ENCODE results near the gene LTBP4. TPM values are rescaled to one million over a fixed set of nuclear protein-coding genes. Genes with fewer than 3 reads are reported as not detected.

LTBP4 gene
- total and polyA plus RNA-seq, 2 donors (not counting 1 experiment from before 2014, with no cell fraction given) = 81.2 to 105 TPM

- H2AFZ ChIP-seq (ENCODE audit: insufficient read depth, low read depth, low read length, poor library complexity, severe bottlenecking) = no peak overlapping the region
- no peaks in the 10 kb centered on the region for H4K20me1 ChIP-seq (ENCODE audit: control insufficient read depth, insufficient read depth, low read length, poor library complexity, severe bottlenecking)
- peak overlapping the region; percentile 61 for H3K4me3 Mint-ChIP-seq
- ChIA-PET CTCF (interaction anchor here (0.9 to 8.6 kb wide), 14 partner anchors 11 to 459 kb away, joined by 3 to 84 read pairs (median 9); no protein-coding TSS in a partner anchor), POLR2A (interaction anchor here (1.3 kb wide), 1 partner anchor 28 kb away, joined by 3 read pairs; no protein-coding TSS in a partner anchor)
- no peaks in the 10 kb centered on the region for H3K9me3 Mint-ChIP-seq (ENCODE audit: insufficient read depth)
- TF ChIP-seq CTCF (IDR thresholded peaks at IDR 0.05) = peak; percentile 32
- TF ChIP-seq EZH2 (IDR thresholded peaks at IDR 0.05; ENCODE audit: borderline replicate concordance, insufficient read depth, low read depth, low read length, poor library complexity, severe bottlenecking) = peak; percentile 3
- H3K79me2 ChIP-seq (ENCODE audit: control insufficient read depth, insufficient read depth, low read length) = no peaks in the 10 kb centered on the region
- no peak for DNase-seq
- H3K36me3 ChIP-seq (replicated peaks in 1 of 2; ENCODE audit: control extremely low read depth in 1 of 2, control insufficient read depth in 1 of 2, extremely low read depth in 1 of 2, insufficient read depth in 2 of 2, low read length in 1 of 2) = no peaks in the 10 kb centered on the region
- 20% methylated on average over 5 of the region's 15 CpGs for WGBS (ENCODE audit: insufficient coverage)
- H3K4me1 Mint-ChIP-seq = peaks cover 50% of the 10 kb centered on the region
- peaks cover 35% of the 10 kb centered on the region for H3K27me3 Mint-ChIP-seq
- no peak overlapping the region for H3K27ac ChIP-seq (ENCODE audit: low read length in 2 of 2)
- no peak overlapping the region for H3K9ac ChIP-seq (ENCODE audit: low read length)
- ATAC-seq (ENCODE audit: low read depth) = no peak
- intact Hi-C loops (cut with micrococcal nuclease) = loop anchor here (1.0 kb wide), 4 partner anchors 23 to 70 kb away; partner anchors contain the start of gene SHKBP1
- peaks cover 0 to 22% (median 0%) of the 10 kb centered on the region in 3 donors for H3K9me3 ChIP-seq (ENCODE audit: control extremely low read depth in 1 of 3, control insufficient read depth in 2 of 3, insufficient read depth in 1 of 3, low read length in 2 of 3)
- no peak overlapping the region for H3K4me3 ChIP-seq (ENCODE audit: control extremely low read depth in 1 of 5, extremely low read depth in 1 of 5, insufficient read depth in 1 of 5, low read depth in 2 of 5, low read length in 4 of 5)
- H3K4me1 ChIP-seq (ENCODE audit: control insufficient read depth in 2 of 2, insufficient read depth in 2 of 2, low read length in 2 of 2) = peaks cover 65 to 71% of the 10 kb centered on the region in 2 donors
- peak overlapping the region; percentile 87 for H3K4me2 ChIP-seq (replicated peaks; ENCODE audit: low read depth, low read length, poor library complexity, severe bottlenecking)
- H3K27ac Mint-ChIP-seq = peak overlapping the region; percentile 50
- peaks cover 0 to 69% (median 40%) of the 10 kb centered on the region in 4 experiments for H3K27me3 ChIP-seq (replicated peaks in 1 of 4; ENCODE audit: control extremely low read depth in 1 of 4, control insufficient read depth in 3 of 4, insufficient read depth in 4 of 4, low read length in 3 of 4)
Observed at GRCh38 chr19:40598918-40599307, 2.3 kb upstream of the LTBP4 start.

GRCh38 chr19:40599331-40599901 lies 1.8 kb upstream of the LTBP4 start:
- intact Hi-C loops (cut with micrococcal nuclease) = loop anchor here (1.0 kb wide), 1 partner anchor 35 kb away; no protein-coding TSS in a partner anchor

More at GRCh38 chr19:40599331-40599901, 1.8 kb upstream of the LTBP4 start:
- H3K36me3 ChIP-seq (replicated peaks in 1 of 2; ENCODE audit: control extremely low read depth in 1 of 2, control insufficient read depth in 1 of 2, extremely low read depth in 1 of 2, insufficient read depth in 2 of 2, low read length in 1 of 2) = no peaks in the 10 kb centered on the region
- ATAC-seq (ENCODE audit: low read depth) (no peak), DNase-seq (peak; percentile 52)
- no peaks in the 10 kb centered on the region for H4K20me1 ChIP-seq (ENCODE audit: control insufficient read depth, insufficient read depth, low read length, poor library complexity, severe bottlenecking)
- ChIA-PET POLR2A (interaction anchor here (1.3 to 1.5 kb wide), 2 partner anchors 14 to 29 kb away, joined by 3 to 7 read pairs; no protein-coding TSS in a partner anchor), CTCF (interaction anchor here (1.3 to 8.6 kb wide), 15 partner anchors 10 to 303 kb away, joined by 3 to 84 read pairs (median 10); no protein-coding TSS in a partner anchor)
- peaks cover 35% of the 10 kb centered on the region for H3K27me3 Mint-ChIP-seq
- H3K9me3 Mint-ChIP-seq (ENCODE audit: insufficient read depth) = no peaks in the 10 kb centered on the region
- H3K27ac ChIP-seq (ENCODE audit: low read length in 2 of 2) = no peak overlapping the region
- WGBS (ENCODE audit: insufficient coverage) = under 1% methylated on average over 9 of the region's 9 CpGs
- H3K79me2 ChIP-seq (ENCODE audit: control insufficient read depth, insufficient read depth, low read length) = no peaks in the 10 kb centered on the region
- H3K9ac ChIP-seq (ENCODE audit: low read length) = no peak overlapping the region
- H3K4me3 Mint-ChIP-seq = peak overlapping the region; percentile 61
- H3K9me3 ChIP-seq (ENCODE audit: control extremely low read depth in 1 of 3, control insufficient read depth in 2 of 3, insufficient read depth in 1 of 3, low read length in 2 of 3) = peaks cover 0 to 26% (median 0%) of the 10 kb centered on the region in 3 donors
- H3K4me2 ChIP-seq (replicated peaks; ENCODE audit: low read depth, low read length, poor library complexity, severe bottlenecking) = peak overlapping the region; percentile 87
- peaks cover 55% of the 10 kb centered on the region for H3K4me1 Mint-ChIP-seq
- H2AFZ ChIP-seq (ENCODE audit: insufficient read depth, low read depth, low read length, poor library complexity, severe bottlenecking) = peak overlapping the region; percentile 32
- no peak for TF ChIP-seq CTCF (IDR thresholded peaks at IDR 0.05)
- TF ChIP-seq EZH2 (IDR thresholded peaks at IDR 0.05; ENCODE audit: borderline replicate concordance, insufficient read depth, low read depth, low read length, poor library complexity, severe bottlenecking) = no peak
- peak overlapping the region; percentile 50 for H3K27ac Mint-ChIP-seq
- peaks cover 0 to 72% (median 40%) of the 10 kb centered on the region in 4 experiments for H3K27me3 ChIP-seq (replicated peaks in 1 of 4; ENCODE audit: control extremely low read depth in 1 of 4, control insufficient read depth in 3 of 4, insufficient read depth in 4 of 4, low read length in 3 of 4)
- H3K4me3 ChIP-seq (ENCODE audit: control extremely low read depth in 1 of 5, extremely low read depth in 1 of 5, insufficient read depth in 1 of 5, low read depth in 2 of 5, low read length in 4 of 5) = no peak overlapping the region
- peaks cover 70 to 76% of the 10 kb centered on the region in 2 donors for H3K4me1 ChIP-seq (ENCODE audit: control insufficient read depth in 2 of 2, insufficient read depth in 2 of 2, low read length in 2 of 2)
